GM12891 (cell line): Measurements from ENCODE around the gene XPO1.

Experiments used
- DNase-seq: peaks from one replicate; pipeline ENCODE4 v3.0.0; 2011; ENCODE audit warnings: low spot score; ENCODE audit not compliant: insufficient read length
- FAIRE-seq: peaks from 2 replicates; lab custom pipeline; 2011; peaks lifted over from hg19 to GRCh38; lab: Jason Lieb, UNC
- PAX5 ChIP-seq: IDR thresholded peaks from 2 replicates; pipeline ENCODE4 v1.6.1; 2011; ENCODE audit warnings: low read length, moderate library complexity, mild to moderate bottlenecking; ENCODE audit not compliant: insufficient read depth, severe bottlenecking
- POLR2A ChIP-seq: IDR thresholded peaks from 2 replicates; pipeline ENCODE4 v1.6.1; 2011; ENCODE audit warnings: low read depth, low read length, control low read depth
- POLR2AphosphoS5 ChIP-seq: IDR thresholded peaks from 2 replicates; pipeline ENCODE4 v1.6.1; 2011; ENCODE audit warnings: low read depth, low read length, control low read depth
- POU2F2 ChIP-seq: IDR thresholded peaks from 2 replicates; pipeline ENCODE4 v1.6.1; 2011; ENCODE audit warnings: low read depth, mild to moderate bottlenecking, control low read depth, low read length, moderate library complexity
- SPI1 ChIP-seq: IDR thresholded peaks from 2 replicates; pipeline ENCODE4 v1.6.1; 2011; ENCODE audit warnings: low read depth, low read length, control low read depth
- TAF1 ChIP-seq: IDR thresholded peaks from 2 replicates; pipeline ENCODE4 v1.6.1; 2011; ENCODE audit warnings: low read depth, low read length, control low read depth

XPO1 gene

DNA sequence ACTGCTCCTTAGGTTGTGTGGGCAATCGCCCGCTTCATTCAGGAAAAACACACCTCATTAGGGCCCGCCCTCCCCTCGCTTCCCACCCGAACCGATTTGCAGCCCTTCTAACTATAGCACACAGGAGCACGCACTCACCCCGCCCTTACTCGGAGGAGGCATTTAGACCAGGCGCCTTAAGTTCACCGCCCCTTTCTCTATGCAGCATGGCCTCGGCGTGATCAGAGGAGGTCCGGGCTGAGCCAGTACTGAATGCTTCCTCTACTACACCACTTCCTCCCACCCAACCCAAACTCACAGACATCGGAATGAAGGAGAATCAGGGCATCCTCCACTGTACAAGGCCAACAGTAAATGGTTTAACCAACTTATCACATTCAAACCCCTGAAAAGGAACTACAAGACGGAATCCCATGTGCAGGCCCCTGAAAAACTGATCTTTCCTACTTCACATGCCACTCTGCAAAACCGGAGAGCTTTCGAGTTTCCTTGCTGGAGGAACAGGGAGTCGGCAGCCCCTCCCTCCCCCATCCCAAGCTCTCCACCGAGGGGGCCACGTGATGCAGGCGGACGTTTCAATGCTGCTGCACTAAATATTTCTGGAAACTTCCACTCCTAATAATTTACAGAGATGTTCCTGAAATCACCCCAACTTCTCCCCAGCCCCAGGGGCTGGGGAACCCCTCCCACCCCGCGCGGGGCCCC is 1.4 kb downstream of the XPO1 start:
- peak; percentile 36 for DNase-seq
- TF ChIP-seq POLR2A (peak; percentile 93), SPI1 (peak; percentile 86), PAX5 (no peak), POU2F2 (peak; percentile 62), POLR2AphosphoS5 (peak; percentile 86), TAF1 (peak; percentile 84)
- peak; percentile 93 for FAIRE-seq

DNA sequence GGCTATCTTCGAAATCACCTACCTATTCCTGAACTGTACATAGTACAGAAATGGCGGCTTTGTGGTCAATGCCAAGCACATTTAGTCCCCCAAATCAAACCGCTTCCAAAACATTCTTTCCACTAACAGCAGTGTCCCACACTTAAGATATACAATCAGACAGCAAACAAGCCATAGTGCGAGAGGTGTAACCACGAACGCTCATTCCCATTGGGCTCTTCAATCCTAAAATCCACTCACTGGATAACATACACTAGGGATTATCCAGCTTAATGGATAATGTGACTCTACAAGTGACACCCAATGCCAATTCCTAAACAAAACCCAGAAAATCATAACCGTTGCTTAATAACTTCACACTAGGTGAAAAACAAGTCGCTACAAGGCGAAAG is 2.0 kb downstream of the XPO1 start:
- DNase-seq: no peak
- no peak for FAIRE-seq
- no peak for TF ChIP-seq TAF1
- TF ChIP-seq PAX5: no peak
- TF ChIP-seq POLR2AphosphoS5: no peak
- TF ChIP-seq POLR2A: no peak
- no peak for TF ChIP-seq POU2F2
- TF ChIP-seq SPI1: no peak

DNA sequence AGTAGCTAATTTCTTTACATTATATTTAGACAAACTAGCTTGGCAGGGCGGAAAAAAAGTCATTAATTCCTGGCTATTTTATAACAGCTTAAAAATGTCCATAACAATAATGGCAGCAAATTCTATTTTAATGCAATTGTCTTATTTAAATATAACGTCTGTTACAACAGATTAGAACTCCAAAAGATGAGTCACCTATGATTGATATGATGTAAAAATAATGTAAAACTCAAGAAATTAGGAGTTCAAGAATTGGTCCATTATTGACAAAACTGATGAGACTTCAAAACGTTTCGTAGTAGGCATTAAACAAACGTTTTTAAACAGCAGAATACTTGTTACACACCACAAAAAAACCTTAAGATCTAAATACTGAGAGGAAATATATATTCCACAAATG is 2.7 kb downstream of the XPO1 start:
- no peak for DNase-seq
- no peak for FAIRE-seq
- TF ChIP-seq POU2F2 (no peak), POLR2AphosphoS5 (no peak), PAX5 (no peak), POLR2A (no peak), SPI1 (no peak), TAF1 (no peak)

DNA sequence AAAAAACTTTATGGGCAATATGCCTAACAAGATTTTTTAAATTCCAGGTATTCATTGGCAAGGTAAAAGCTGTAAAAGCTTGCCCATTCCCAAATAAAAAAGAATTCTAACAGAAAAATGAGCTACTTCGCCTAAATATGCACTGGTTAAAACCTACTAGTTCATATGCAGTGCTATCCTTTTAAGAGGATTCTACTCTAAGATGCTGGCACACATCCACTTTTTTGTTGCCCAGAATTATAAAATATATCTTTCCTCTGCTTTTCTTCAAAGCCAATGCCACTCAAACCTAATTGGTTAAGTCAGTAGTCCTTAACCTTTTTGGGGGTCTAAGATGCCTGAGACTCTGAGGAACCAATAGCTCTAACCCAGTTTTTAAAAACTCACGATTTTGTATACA is 3.2 kb downstream of the XPO1 start:
- FAIRE-seq: no peak

DNA sequence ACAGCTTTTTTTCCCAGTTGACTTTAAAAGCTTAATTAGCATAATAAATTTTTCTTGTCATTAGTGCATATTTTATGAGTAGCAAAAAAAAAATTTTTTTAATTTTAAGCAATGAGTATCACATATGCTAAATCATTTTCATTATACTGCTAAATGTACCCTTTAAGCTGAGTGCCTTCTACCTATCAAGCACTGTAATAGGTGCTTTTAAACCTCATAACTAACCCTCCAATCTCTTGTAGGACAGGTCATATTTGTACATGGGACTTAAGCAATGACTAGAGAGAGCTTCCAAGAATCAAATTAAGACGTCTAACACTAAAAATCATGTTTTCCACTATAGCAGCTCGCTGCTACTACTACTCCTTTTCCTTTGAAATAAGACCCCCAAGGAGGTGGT is 7.4 kb downstream of the XPO1 start:
- FAIRE-seq (no peak), DNase-seq (no peak)
- TF ChIP-seq POLR2AphosphoS5 (no peak), TAF1 (no peak), POU2F2 (no peak), PAX5 (no peak), POLR2A (no peak), SPI1 (no peak)

More for the DNA sequence above, 3.2 kb downstream of the XPO1 start:
- TF ChIP-seq POU2F2 (no peak), PAX5 (no peak)
- DNase-seq: no peak

DNA sequence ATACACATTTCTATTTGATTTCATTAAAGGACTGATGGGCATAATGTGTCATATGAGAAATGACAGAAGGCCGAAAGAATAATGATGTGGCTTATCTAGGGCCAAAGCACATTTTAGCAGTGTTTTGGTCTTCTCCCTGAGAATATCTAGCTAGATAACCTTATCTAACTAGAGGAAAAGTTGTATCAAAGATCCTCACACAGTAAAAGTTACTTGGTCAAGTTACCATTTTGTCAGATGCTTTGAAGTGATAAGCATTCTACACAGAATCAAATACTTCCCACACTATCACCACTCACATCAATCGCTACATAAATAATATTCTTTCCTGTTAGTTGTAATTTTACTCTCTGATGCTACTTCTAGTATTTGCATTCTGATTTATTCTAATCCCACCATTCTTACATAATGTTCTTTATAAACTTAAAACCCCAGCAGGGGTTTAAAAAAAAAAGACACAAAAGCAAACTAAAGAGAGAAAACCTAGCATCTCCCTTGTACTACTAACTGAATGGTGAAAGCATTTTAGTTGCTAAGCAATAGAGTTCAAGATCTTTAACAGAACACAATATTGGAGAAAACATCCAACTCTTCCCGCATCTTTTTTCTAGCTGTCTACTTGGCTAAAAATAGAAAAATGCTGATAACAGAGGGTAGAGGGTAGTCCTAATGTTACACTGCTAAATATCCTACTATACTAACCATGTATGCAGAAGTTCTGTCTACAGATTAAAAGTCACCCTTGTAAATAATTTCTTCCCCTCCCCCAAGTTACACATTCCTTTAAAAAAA is 8.0 kb downstream of the XPO1 start:
- TF ChIP-seq POLR2AphosphoS5 (no peak), TAF1 (no peak)
- FAIRE-seq: peak; percentile 38
- no peak for DNase-seq

DNA sequence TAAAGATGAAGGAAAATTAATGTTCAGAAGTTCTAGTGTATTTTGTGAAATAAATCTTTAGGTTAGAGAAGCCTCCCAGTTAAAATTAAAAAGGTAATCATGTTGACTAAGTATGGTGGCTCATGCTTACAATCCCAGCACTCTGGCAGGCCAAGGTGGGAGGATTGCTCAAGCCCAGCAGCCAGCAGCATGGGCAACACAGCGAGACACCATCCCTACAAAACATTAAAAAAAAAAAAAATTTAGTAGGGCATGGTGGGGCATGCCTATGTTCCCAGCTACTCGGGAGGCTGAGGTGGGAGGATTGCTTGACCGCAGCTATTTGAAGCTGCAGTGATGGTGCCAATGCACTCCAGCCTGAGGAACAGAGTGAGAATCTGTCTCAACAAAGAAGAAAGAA is 17.9 kb downstream of the XPO1 start:
- DNase-seq (no peak), FAIRE-seq (no peak)
- TF ChIP-seq POLR2A (no peak), TAF1 (no peak), SPI1 (no peak), PAX5 (no peak), POU2F2 (no peak), POLR2AphosphoS5 (no peak)

DNA sequence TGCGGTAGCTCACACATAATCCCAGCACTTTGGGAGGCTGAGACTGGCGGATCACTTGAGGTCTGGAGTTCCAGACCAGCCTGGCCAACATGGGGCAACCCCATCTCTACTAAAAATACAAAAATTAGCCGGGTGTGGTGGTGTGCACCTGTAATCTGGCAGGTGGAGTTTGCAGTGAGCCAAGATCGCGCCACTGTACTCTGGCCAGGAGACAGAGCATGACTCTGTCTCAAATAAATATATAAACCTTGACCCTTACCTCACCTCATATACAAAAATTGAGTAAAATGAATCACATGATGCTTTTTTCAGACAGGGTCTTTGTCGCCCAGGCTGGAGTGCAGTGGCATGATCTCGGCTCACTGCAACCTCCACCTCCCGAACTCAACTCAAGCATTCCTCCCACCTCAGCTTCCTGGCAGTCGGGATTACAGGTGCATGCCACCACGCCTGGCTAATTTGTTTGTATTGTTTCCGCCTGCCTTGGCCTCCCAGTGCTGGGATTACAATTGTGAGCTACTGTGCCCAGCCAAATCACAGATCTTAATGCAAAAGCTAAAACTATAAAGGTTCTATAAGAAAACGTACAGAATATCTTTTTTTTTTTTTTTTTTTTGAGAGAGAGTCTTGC is 25.3 kb downstream of the XPO1 start:
- TF ChIP-seq POLR2AphosphoS5 (no peak), POLR2A (no peak), SPI1 (no peak), PAX5 (no peak), POU2F2 (no peak), TAF1 (no peak)
- FAIRE-seq: no peak

More for the DNA sequence above, 25.3 kb downstream of the XPO1 start:
- no peak for DNase-seq
